Skin epidermis (tissue), 12 donors: ENCODE data around the gene CNDP2.
"Not testable (repeated sequence)": the region's sequence is repeated elsewhere in the genome, so short reads cannot be mapped to it uniquely, and the experiment has no call there.

ENCODE experiments used
- H3K27ac ChIP-seq, 21 experiments: fragments of 200-600 bp; sonication (generic) in 11 of 21; one replicate each; pipeline ENCODE4 v1.5.0; 2020; ENCODE audit warnings: mild to moderate bottlenecking in 3 of 21, inconsistent platforms in 2 of 21, moderate library complexity in 2 of 21
- H3K4me3 ChIP-seq, 7 experiments: fragments of 200-600 bp; sonication (generic) in 2 of 7; one replicate each; pipeline ENCODE4 v1.5.0; 2020; ENCODE audit warnings: inconsistent platforms in 2 of 7, mild to moderate bottlenecking in 2 of 7, moderate library complexity in 1 of 7

CNDP2 gene

GRCh38 chr18:74551452-74551851 lies 55.3 kb downstream of the CNDP2 start:
- H3K27ac ChIP-seq, result no peak overlapping the region

GRCh38 chr18:74551936-74552555 lies 55.9 kb downstream of the CNDP2 start:
- Histone ChIP-seq H3K27ac (no peak overlapping the region), H3K4me3 (no peak overlapping the region)

More at GRCh38 chr18:74551452-74551851, 55.3 kb downstream of the CNDP2 start:
- H3K4me3 ChIP-seq, result no peak overlapping the region

GRCh38 chr18:74556126-74556525 lies 60.0 kb downstream of the CNDP2 start:
- H3K4me3 ChIP-seq, result no peak overlapping the region
- H3K27ac ChIP-seq, result no peak overlapping the region

GRCh38 chr18:74558096-74558495 lies 61.9 kb downstream of the CNDP2 start:
- H3K4me3 ChIP-seq, result no peak overlapping the region
- no peak overlapping the region for H3K27ac ChIP-seq

- Histone ChIP-seq H3K4me3 (no peak overlapping the region), H3K27ac (no peak overlapping the region)
These were observed 66.1 kb downstream of the CNDP2 start for GRCh38 chr18:74562131-74562730.

- Histone ChIP-seq H3K27ac (no peak overlapping the region), H3K4me3 (no peak overlapping the region)
These were observed 66.6 kb downstream of the CNDP2 start for GRCh38 chr18:74562775-74563174.

- Histone ChIP-seq H3K27ac (no peak overlapping the region), H3K4me3 (no peak overlapping the region)
These were observed 67.8 kb downstream of the CNDP2 start for GRCh38 chr18:74563999-74564398.

- not testable (repeated sequence) for H3K27ac ChIP-seq, H3K4me3 ChIP-seq
These were observed 69.0 kb downstream of the CNDP2 start for GRCh38 chr18:74565164-74565563.

- H3K27ac ChIP-seq, H3K4me3 ChIP-seq: not testable (repeated sequence)
These were observed 69.8 kb downstream of the CNDP2 start for GRCh38 chr18:74565993-74566392.

- Histone ChIP-seq H3K27ac (no peak overlapping the region), H3K4me3 (no peak overlapping the region)
These were observed 71.7 kb downstream of the CNDP2 start for GRCh38 chr18:74567822-74568221.

- no peak overlapping the region for H3K27ac ChIP-seq
- no peak overlapping the region for H3K4me3 ChIP-seq
These were observed 73.2 kb downstream of the CNDP2 start for GRCh38 chr18:74569401-74569800.

GRCh38 chr18:74570266-74570665 lies 74.1 kb downstream of the CNDP2 start:
- no peak overlapping the region for H3K4me3 ChIP-seq
- H3K27ac ChIP-seq, result no peak overlapping the region

GRCh38 chr18:74571895-74572680 lies 75.9 kb downstream of the CNDP2 start:
- H3K4me3 ChIP-seq, result no peak overlapping the region
- no peak overlapping the region for H3K27ac ChIP-seq

GRCh38 chr18:74573053-74573452 lies 76.9 kb downstream of the CNDP2 start:
- Histone ChIP-seq H3K4me3 (no peak overlapping the region), H3K27ac (no peak overlapping the region)
